Effector CD8-positive, alpha-beta T cell (primary cell): ENCODE results near the gene SLC43A3.
A peak's percentile ranks its signal among the peaks of the same experiment; 100 is the strongest.

ENCODE experiments used
- DNase-seq: peaks from one replicate; lab custom pipeline; 2025; lab: John Stamatoyannopoulos, UW

The SLC43A3 gene

GRCh38 chr11:57427727-57428082 is 784 bp upstream of the SLC43A3 start:
- no peak for DNase-seq

- DNase-seq = no peak
Observed at GRCh38 chr11:57426439-57426928, 437 bp downstream of the SLC43A3 start.

- no peak for DNase-seq
Observed at GRCh38 chr11:57425565-57426438, 1.1 kb downstream of the SLC43A3 start.

- DNase-seq = peak; percentile 57
Observed at GRCh38 chr11:57424792-57425564, 1.9 kb downstream of the SLC43A3 start.

GRCh38 chr11:57424137-57424791 is 2.7 kb downstream of the SLC43A3 start:
- no peak for DNase-seq

GRCh38 chr11:57422669-57423068 is 4.3 kb downstream of the SLC43A3 start:
- DNase-seq = no peak

GRCh38 chr11:57421805-57422204 is 5.1 kb downstream of the SLC43A3 start:
- no peak for DNase-seq

GRCh38 chr11:57421066-57421465 is 5.9 kb downstream of the SLC43A3 start:
- no peak for DNase-seq

GRCh38 chr11:57419146-57419545 is 7.8 kb downstream of the SLC43A3 start:
- DNase-seq = no peak

- DNase-seq = no peak
Observed at GRCh38 chr11:57418131-57418530, 8.8 kb downstream of the SLC43A3 start.

- no peak for DNase-seq
Observed at GRCh38 chr11:57417056-57417455, 9.9 kb downstream of the SLC43A3 start.

- no peak for DNase-seq
Observed at GRCh38 chr11:57416436-57416835, 10.5 kb downstream of the SLC43A3 start.

GRCh38 chr11:57414612-57415212 is 12.2 kb downstream of the SLC43A3 start:
- DNase-seq = no peak

GRCh38 chr11:57413681-57414080 is 13.2 kb downstream of the SLC43A3 start:
- no peak for DNase-seq

- DNase-seq = no peak
Observed at GRCh38 chr11:57410287-57410686, 16.6 kb downstream of the SLC43A3 start.

GRCh38 chr11:57409321-57410100 is 17.4 kb downstream of the SLC43A3 start:
- no peak for DNase-seq

GRCh38 chr11:57408771-57409170 is 18.1 kb downstream of the SLC43A3 start:
- no peak for DNase-seq

- no peak for DNase-seq
Observed at GRCh38 chr11:57407941-57408475, 18.9 kb downstream of the SLC43A3 start.

GRCh38 chr11:57407010-57407920 is 19.7 kb downstream of the SLC43A3 start:
- no peak for DNase-seq
